Activated CD8-positive, alpha-beta memory T cell treated with anti-CD3 and anti-CD28 coated beads for 48 hours (primary cell): Measurements from ENCODE around the gene CHAF1A.

Experiments used
- DNase-seq, 3 experiments: peaks; one replicate each; pipeline ENCODE4 v3.0.0-alpha.2; 2020; ENCODE audit warnings: low read depth in 2 of 3, low spot score in 2 of 3

The CHAF1A gene

DNA sequence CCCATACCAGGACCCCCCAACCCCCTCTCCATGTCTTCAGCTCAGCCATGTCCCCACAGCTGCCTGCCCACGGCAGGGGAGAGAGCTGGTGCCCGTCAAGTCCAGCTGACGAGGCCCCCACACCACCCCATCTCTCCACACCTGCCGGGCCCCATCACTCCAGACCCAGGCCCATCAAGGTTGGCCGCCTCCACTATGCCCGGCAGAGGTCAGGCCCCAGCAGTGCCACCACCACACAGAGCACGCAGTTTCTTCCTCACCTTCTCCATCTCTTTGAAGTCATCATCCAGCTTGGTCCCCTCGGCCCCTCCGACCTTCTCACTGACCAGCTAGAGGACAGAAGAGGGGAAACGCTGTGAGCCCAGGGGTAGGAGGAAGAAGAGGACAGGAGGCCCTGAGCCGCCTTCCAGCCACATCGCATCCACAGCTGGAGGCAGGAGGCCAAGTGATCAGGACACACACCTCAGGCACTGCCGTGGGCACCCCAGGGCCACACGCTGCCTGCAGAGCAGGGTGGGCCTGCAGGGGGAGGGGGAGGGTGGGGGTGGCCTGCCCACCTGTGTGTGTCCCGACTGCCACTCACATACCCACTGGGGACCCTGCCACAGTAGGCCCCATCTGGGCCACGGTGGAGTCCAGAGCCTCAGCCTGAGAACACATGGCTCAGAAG lies 35.6 kb upstream of the CHAF1A start:
- DNase-seq = no peak

DNA sequence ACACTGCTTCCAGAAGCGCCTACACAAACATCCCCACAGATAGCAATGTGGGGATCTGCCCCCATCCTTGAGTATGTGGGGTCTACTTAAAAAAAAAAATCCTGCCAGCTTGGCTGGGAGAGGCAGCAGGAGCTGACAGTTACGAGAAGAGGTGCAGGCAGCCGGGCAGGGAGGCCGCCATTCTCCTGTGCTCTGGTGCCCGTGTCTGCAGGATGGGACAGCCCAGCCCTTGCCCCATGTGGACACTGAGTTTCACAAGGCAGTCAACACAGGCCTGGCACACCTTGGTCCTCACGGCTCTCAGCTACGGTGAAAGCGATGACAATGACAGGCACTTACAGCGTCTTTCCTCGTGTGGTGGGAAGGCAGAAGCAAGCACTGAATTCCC lies 35.1 kb upstream of the CHAF1A start:
- no peak for DNase-seq

DNA sequence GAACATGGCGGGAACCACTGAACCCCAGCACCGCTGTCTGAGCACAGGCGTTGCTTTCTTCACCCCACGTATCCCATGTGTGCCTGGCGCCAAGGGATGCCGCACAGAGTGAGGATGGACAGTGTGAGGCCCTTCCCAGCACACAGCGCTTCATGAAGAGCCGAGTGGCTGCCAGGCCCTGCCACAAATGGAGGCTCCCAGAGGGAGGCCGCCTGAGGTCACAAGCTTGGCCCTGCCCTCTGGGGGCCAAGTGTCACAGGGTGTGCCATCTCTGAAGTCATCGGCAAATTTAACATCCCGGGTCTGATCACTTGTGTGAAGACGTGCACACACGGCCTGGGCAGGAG lies 34.7 kb upstream of the CHAF1A start:
- DNase-seq = no peak

DNA sequence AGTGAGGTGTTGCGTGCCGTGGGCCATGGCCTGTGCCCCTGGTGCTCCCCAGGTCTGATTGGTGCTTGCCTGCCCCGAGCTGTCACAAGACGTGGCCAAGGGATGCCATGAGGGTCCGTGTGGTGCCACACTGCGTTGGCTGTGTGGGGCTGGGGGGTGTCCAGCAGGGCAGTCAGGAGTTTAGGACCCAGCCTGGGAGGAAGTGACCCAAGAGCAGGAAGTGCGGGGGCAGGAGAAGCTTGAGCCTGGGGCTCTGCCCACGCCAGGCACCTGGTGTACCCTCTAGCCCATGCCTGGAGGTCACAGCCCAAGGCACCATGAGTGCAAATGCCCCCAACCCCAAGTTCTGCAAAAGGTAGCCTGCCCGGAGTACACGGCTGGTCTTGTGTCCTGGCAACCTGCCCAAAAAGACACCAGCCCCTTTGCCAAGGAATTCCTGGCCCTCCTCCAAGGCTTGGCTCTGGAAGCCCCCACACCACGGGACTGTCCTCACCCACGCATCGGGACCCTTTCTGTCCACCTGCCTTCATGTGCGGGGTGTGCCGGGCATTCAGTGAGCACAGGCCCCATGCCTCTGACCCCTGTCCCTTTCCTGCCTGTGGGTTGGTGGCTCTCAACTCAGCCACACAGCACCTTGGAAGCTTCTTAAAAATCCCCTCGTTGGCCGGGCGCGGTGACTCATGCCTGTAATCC lies 34.2 kb upstream of the CHAF1A start:
- no peak for DNase-seq

DNA sequence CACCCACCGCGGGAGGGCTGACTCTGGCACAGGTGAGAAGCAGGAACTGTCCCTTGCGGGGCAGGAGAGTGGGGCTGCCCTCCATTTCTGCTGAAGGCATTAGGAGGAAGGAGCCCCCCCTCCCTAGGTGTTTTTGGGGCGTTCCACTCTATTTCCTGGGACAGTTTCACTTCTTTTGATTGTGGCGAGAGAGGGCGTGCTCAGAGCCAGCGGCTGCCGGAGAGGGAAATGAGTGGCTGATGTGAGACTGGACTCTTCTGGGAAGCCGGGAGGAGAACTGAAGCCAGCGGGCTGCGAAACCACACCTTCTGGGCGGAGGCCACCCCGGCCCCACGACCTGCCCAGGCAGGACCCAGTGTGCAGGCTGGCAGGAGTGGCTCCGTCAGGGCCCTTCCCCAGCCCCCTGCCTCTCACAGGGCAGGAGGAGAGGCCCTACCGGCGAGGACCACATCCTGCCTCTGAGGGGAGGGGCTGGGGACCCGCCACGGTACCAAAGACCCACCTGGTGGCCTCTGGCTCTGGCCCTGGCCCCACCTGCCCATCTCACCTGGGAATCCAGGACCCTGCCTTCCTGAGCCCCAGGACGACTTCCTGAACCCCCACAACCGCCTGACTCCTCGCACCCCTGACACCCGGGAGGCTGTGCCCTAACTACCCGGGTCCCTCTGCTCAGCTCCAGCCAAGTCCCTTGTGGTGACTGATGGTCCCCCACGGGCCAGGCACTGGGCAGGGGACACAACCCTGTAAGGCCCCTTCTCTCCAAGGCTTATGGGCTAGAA lies 33.1 kb upstream of the CHAF1A start:
- peak; percentile 39 to 57 (median 55) for DNase-seq

DNA sequence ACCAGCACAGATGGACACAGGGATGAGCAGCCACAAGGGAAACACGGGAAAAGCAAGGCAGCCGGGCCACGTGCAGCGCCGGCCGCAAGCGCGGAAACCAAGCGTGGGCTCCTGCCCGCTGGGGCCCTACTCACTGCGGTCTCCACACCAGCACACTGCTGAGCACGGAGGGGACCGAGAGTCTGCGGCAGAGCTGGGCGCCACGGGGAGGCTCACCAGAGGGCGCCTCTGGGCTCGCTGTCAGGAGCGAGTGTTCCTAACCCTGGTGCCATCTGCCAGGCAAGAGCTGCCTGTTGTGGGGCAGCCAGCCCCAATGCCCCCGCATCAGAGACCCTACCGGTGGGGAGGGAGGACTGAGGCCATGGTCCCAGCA lies 32.6 kb upstream of the CHAF1A start:
- peak; percentile 54 to 69 (median 55) for DNase-seq

DNA sequence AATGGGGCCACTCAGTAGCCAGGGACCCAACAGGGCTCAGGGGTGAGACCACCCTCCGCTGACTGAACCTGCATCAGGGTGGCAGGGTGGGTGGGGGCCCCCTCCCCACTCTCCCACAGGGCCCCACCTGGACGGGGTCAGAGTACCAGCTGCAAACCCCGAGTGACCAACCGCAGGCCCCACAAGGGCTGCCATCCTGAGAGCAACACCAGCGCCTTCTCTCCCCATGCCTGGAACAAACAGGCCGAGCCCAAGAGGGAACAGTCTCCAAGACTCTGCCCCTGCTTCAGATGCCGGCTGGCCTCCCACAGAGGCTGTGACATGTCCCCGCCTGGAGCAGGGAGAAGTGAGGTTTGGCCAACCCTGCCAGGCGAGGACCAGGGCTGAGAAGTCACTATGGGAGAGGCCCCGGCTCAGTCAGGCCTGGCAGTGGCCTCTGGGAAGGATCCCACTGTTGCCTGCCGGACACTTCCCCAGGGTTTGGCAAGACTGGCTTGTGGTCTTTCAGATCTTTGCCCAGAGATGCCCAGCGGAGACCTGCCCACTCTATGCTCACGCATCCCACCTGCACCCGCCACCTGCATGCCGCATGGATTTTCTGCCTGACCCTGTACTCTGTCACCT lies 31.9 kb upstream of the CHAF1A start:
- DNase-seq = no peak

DNA sequence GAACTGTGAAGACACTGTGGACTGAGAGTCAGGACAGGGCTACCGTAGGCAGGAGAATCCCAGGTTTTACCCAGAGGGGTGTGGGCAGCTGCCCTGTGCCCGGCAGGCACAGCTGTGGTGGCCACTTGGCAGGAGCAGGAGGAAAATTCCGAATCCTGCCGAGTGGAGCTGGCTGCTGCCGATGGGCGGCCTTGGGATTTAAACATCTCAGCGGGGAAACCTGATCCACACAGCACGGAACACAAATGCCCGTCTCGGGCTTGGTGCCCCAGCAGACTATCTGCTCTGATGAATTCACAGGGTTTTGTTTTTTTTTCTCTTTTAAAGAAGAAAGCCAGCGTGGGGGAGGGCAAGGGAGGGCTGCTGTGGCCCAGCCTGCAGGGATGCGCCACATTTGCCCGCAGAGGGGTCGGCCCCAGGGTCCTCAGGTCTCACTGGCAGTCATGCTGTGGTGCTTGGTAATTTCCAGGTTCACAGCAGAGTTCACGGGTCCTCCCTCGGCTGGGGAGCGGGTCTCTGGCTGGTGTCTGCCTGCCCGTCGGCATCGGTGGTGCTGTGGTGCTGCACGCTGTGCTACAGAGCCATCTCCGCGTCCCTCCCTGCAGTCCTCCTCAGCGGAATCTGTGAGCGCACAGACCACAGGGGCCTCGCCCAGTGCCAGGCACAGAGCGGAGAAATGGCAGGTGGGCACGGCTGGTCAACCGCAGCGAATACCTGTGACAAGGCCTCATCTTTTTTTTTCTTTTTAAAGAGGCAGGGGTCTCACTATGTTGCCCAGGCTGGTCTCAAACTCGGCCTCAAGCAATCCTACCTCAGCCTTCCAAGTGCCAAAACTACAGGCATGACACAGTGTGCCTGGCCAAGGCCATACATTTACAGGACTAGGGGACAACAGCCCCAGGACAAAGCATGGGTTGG lies 30.9 kb upstream of the CHAF1A start:
- no peak for DNase-seq

DNA sequence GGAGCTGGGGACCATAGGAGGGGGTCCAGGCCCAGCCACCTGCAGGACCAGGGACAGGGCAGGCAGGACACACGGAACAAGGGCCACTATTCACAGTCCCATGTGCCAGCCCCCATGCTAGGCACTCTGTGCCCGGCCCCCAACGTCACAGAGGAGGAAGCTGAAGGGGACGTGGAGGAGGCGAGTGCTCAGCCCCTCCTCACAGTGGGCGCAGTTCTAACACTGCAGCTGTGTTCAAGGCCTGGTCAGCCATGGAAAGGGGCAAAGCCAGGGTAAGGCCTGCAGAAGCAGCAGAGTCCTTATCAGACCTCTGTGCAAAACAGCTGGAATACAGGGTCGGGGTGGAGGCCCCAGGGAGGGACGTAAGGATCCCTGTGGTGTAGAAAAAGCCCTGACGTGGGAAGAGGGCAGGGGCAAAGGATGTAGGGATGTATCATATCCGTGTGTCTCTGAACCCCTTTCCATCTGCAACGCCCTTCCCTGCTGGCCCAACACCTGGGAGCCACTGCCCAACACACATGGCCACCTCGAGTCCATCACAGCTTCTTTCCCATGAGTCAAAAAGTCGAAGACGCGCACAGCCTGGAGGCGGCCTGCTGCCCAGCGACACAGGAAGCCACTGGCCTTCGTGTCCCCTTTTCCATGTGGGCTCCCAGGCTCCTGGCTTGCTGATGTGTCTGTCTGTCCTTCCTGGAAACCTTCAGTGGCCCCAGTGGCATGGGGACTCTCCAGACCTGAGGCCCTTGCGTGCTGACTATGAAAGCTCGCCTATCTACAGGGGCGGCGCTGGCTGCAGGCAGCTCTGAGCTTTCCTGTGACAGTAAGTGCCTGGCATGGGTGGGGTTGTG lies 30.1 kb upstream of the CHAF1A start:
- no peak for DNase-seq

DNA sequence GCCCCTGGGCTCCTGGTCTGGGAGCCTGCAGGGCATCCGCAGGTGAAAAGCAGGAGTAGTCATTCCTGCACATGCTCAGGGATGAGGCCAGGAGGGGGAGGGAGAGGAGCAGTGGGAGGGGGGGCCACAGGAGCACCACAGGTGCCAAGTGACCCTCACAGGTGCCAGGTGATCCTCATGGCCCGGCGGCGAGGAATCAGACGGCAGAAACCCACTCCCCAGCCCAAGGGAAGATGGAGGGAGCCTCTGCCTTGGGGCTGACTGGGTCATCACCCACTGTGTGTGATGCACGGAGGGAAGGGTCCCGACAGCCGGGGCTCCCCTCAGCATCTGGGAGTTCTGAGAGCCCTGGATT lies 29.4 kb upstream of the CHAF1A start:
- DNase-seq = no peak

DNA sequence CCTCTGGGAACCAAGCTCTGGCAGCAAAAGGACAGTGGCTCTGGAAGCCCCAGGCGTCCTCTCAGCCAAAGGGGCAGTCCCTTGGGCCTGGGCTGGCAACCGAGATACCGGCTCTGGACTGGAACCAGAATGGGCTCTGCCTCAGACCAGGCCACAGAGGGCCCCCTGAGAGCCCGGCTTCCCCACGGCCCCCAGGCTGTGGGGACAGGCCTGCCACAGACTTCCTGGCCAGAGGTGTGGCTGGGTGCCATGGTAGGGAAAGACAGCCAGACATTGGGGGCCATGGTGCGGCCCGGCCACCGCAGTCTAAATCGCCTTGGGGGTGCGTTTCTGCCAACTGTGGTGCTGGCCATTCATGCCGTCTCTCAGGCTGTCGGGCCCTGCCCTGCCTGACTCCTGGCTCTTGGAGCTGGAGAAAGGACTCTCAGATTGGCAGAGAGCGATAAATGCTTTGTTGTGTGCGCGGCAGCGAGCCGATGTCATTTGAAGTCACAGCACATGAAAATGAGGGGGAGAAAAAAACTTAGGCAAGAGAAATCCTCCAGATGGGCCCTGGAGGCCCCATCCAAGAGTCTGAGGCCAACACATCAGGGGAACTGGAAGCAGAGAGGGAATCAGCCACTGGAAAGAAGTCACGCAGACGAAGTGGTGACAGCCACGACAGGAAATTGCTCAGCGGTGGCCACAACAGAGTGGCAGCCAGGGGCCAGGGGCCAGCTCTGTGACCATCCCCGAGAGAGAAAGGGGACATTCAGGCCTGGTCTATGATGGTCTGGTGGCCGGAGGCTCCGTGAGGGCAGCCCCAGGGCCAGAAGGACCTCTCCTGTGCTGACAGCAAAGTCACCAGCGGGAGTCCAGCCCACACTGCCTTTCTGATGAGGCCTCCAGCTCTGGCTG lies 28.6 kb upstream of the CHAF1A start:
- no peak for DNase-seq

DNA sequence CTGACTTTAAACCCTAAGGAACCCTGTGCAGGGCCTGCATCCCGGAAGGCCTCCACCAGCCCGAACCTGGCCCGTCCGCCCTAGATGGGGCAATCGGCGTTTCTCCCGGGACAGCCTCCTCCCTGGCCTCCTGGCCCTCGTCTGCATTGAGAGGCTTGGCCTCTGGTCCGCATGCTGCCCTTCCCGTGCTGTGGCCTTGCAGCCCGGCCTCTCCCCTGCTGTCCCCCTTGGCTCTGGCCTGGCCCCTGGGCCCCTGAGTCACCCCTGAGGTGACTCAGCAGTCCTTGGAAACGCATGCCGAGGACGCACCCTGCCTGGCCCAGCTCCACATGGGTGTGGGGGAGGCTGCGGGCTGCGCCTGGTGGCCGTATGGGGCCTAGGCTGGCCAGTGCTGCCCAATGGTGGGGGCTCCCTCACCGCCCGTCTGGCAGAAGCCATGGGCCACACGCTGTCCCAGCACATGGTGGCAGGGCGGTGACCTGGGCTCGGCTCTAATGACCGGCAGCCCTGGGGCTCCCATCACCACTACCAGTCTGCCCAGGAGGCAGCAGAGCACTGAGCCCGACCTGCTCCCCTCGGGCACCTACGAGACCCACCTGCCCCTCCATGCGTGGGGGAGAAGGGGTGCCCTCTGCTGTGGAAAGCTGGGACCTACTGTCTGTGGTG lies 27.8 kb upstream of the CHAF1A start:
- no peak for DNase-seq

DNA sequence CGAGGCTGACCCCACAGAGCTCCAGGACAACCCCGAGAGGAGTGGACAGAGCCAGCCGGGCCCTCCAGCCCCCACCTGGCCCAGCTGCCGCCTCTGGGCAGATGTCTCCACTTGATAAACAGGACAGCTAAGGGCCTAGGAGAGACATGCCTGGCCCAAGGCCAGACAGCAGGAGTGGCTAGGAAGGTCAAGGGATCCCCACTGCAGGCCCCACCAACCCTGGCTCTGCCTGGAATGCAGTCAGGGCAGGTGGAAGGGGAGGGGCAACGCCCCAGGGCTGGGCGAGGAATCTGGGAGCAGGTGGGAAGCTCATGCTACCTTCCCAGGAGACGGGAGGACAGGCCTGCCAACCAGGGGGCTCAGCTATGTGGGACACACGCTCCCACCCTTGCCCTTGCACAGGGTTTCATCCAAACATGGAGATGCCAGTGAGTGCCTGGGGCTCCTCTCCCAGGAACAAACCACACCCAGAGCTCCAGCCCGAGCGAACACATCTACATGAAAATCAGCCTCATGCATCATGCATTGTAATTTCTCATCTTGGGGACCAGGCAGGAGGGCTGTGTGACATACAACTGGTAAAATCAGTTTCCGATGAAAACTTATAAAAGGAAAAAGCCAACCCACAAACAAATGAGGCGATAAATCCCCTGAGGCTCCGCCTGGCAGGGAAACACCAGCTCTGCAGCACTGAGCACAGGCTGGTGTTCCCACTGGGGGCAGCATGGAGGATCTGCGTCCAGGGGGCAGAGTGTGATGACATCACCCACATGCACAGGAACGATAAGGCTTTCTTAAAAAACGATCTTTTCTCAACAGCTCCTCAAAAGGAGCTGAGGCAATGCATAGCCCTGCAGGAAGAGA lies 27.0 kb upstream of the CHAF1A start:
- no peak for DNase-seq

DNA sequence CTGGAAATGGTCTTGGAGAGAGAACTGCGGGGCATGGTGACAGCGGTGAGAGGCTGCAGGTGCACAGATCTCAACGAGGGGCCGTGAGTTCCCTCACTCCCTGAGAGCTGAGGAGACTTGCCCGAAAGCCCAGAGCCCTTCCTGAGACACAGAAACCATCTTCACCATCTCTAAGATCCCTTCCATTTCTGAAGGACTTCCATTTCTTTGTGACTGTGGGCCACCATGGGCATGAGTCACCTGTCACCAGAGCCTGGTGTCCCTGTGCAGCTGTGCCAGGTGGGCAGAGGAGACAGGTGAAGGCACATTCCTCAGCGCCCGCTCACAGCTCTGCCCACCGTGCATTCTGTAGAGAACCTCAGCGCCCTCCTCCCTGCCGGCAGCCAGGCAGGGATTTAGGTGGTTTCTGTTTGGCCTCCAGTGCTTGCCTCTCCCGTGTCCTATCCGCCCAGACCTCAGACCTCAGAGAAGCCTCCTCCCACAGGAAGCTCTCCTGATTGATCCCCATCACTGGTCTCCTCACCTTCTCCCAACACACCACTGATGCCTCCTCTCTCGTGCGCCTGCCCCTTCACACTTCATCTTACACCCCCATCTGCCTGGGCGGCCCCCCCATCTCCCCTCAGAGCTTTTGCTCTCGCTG lies 26.3 kb upstream of the CHAF1A start:
- DNase-seq = no peak

DNA sequence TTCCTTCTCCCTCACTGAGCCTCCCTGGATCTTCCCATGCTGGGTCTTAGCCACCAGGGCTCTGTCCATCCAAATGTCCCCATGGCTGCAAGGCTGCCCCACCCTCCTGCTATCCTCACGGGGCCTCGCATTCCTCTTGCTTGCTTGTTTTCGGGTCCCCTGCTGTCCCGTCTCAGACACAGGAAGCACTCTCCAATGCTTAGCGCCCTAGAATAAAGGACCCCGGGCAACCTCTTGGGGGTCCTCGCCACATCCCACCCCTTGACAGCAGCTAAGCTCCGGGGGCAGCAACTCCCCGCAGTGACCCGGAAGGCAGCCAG lies 25.8 kb upstream of the CHAF1A start:
- DNase-seq = no peak

DNA sequence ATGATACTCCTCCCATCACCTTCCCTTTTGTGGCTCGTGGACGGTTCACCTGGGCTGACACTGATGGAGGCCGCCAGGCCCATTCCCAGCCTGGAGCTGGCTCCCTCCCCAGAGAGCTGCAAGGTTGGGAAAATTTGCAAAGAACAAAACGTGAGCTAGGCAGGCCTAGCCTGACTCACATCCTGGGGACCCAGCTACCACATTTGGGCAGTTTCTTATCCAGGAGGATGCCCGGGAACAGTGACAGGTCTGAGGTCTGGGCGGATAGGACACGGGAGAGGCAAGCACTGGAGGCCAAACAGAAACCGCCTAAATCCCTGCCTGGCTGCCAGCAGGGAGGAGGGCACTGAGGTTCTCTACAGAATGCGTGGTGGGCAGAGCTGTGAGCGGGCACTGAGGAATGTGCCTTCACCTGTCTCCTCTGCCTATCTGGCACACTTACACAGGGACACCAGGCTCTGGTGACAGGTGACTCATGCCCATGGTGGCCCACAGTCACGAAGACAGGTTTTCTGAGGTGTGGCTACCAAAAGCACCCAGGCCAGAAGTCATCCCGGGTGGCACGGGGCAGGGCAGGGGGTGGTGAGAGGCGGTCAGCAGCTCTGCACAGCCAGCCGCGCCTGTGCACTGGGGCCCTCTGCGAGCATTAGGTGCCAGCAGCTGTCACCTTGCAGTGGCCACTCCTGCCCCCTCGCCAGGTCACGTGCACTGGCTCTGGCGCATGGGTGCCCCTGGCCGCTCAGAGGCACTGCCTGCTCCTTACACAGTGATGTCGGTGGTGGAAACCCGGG lies 25.3 kb upstream of the CHAF1A start:
- no peak for DNase-seq

DNA sequence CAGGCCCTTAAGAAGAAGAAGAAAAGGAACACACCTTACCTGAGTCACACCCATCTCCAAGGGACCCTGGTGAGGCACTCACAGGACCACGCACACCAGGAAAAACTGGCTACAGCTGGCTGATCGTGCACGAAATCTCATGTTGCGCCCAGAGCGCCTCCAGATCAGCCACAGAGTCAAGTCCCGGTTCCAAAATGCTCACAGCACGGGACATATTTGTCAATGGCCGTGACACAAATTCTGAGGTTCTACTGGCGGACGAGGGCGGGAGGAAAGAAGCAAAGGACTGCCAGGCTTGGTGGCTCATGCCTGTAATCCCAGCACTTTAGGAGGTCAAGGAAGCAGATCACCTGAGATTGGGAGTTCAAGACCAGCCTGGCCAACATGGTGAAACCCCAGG lies 23.6 kb upstream of the CHAF1A start:
- DNase-seq = no peak
